AG09309 (cell line): Measurements from ENCODE around the gene GLB1L.
A peak's percentile ranks its signal among the peaks of the same experiment; 100 is the strongest.
"Not testable (repeated sequence)": the region's sequence is repeated elsewhere in the genome, so short reads cannot be mapped to it uniquely, and the experiment has no call there.

Experiments
- DNase-seq: peaks from one replicate; pipeline ENCODE4 v3.0.0-alpha.2; 2010; ENCODE audit warnings: low read depth
- H3K4me3 ChIP-seq: 2 replicates; pipeline ENCODE4 v1.5.1; 2011; ENCODE audit warnings: mild to moderate bottlenecking, low read depth, low read length, moderate library complexity; ENCODE audit not compliant: control insufficient read depth
- TF ChIP-seq, protein P1 (sequence below): IDR thresholded peaks from 2 replicates; pipeline ENCODE4 v1.5.1; 2011; ENCODE audit warnings: mild to moderate bottlenecking, low read depth, low read length, inconsistent platforms; ENCODE audit not compliant: insufficient read depth, control insufficient read depth; ENCODE audit errors: missing control alignments

GLB1L gene

DNA sequence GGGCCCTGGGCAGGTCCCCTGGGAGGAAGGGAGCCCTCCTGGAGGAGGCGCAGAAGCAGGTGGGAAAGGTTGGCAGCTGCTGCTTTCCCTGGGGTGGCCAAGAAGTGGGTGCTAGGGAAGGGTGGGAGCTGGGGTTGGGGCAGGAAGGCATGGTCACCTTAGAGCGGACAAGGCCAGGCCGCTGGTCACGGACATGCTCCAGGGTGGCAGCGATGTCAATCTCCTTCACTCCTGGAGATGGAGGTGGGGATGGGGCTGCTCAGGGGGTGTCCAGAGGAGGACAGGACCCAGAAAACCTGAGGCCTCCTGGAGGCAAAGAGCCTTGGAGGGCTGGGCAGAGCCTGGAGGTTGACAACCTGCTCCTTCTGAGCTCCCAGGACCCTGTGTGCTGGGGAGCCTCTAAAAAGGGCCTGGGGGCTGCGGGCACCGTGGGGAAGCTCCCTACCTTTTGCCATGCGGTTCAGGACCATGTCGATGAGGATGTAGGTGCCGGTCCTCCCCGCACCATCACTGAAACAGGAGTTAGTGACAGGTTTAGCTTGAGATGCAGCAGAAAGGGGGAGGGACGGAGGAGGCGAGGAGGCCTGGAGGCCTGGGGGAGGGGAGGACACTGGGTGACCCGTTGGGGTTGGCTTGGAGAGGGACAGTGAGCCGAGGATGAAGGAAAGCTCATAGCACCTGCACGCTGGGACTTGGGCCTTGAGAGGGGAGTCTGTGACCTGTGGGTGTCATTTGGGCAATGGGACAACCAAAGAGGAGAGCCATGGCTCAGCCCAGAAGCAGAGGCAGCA is 45.3 kb upstream of the GLB1L start:
- DNase-seq, result no peak
- no peak overlapping the region for H3K4me3 ChIP-seq
- TF ChIP-seq, protein P1, sequence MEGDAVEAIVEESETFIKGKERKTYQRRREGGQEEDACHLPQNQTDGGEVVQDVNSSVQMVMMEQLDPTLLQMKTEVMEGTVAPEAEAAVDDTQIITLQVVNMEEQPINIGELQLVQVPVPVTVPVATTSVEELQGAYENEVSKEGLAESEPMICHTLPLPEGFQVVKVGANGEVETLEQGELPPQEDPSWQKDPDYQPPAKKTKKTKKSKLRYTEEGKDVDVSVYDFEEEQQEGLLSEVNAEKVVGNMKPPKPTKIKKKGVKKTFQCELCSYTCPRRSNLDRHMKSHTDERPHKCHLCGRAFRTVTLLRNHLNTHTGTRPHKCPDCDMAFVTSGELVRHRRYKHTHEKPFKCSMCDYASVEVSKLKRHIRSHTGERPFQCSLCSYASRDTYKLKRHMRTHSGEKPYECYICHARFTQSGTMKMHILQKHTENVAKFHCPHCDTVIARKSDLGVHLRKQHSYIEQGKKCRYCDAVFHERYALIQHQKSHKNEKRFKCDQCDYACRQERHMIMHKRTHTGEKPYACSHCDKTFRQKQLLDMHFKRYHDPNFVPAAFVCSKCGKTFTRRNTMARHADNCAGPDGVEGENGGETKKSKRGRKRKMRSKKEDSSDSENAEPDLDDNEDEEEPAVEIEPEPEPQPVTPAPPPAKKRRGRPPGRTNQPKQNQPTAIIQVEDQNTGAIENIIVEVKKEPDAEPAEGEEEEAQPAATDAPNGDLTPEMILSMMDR, result no peak

DNA sequence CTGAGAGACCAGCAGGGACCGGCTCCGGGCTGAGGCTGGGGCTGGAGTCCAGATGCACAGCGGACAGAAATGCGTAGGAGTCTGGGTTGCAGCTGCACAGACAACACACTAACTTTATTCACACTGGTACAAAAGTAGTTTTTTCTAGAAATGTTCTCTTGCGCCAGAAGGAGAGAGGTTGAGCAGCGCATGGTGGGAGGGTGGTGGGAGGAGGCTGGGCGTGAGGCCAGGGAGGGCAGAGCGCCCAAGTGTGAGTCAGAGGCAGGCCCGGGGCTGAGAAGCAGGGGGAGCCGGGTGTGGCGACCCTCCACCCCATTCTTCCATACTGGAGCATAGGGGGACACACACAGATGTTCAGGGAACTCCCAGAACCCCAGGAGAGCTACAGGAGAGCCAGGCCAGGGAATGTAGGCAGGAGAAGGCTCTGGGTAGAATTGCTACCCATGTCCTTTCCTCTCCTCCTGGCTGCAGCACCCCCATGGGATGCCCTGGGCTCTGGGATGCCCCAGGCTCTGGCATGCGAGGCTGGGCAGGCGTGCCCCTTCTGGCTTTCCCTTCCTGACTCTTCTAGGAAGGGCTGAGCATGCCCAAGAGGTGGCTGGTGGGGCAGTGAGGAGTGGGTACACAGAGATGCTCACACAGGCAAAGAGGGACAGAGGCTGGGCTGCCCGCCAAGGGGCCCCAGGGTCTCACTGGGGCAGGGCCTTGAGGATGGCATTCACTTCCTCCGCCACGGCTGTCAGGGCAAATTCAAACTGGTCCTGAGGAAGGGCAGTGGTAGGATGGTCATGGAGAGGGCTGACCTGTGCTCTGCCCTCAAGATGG is 44.5 kb upstream of the GLB1L start:
- DNase-seq, result peak; percentile 76
- TF ChIP-seq, protein P1, result no peak
- no peak overlapping the region for H3K4me3 ChIP-seq

DNA sequence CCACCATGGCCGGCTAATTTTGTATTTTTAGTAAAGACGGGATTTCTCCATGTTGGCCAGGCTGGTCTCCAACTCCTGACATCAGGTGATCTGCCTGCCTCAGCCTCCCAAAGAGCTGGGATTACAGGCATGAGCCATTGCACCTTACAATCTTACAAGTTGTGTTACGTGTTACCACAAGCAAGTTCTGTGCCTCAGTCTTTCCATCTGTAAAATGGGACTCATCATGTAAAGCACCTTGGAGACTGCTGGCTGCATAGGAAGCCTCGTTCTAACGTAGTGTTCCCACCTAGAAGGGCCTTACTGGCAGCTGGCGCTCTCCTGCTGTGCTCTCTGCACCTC is 43.9 kb upstream of the GLB1L start:
- H3K4me3 ChIP-seq, result no peak overlapping the region
- no peak for DNase-seq
- TF ChIP-seq, protein P1, result no peak

DNA sequence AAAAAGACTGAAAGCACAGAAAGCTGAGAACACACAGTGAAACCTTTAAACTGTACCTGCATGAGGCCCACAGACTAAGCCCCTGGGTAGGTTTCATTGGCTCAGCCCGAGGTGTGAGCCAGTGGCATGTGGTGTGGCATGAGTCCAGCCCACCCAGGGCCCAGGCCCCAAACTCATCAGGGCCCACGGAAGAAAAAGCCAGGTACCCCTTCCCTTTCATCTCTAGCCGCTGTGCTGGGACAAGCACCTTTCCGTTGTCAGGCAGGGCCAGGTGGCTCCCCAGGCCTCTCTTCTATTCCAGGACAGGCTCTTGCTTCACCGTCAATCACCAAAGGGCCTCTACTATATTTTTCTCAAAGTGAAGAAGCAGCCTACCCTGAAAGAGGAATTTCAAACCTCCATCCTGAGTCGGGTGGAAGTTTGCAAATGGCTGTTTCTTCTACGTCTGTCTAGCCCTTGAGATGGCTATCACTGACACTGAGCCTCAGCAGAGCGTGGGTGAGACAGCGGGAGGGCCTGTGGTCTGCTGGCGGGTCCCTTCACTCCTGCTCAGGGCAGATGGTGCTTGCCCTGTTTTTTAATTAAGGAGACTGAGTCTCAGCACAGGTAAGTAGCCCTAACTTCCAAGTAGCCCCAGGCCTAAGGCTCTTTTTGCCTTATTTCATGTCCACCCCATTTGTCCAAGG is 42.5 kb upstream of the GLB1L start:
- H3K4me3 ChIP-seq, result no peak overlapping the region
- no peak for DNase-seq
- TF ChIP-seq, protein P1, result no peak

DNA sequence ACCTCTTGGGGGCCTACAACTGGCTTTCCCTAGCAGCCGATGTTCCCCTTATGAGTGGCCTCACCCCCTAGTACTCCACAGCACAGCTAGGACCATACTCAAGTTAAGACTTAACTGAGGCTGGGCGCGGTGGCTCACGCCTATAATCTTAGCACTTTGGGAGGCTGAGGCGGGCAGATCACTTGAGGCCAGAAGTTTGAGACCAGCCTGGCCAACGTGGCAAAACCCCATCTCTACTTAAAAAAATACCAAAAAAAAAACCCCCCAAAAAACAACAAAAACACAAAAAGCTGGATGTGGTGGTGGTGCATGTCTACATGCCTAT is 41.8 kb upstream of the GLB1L start:
- H3K4me3 ChIP-seq, DNase-seq: not testable (repeated sequence)

DNA sequence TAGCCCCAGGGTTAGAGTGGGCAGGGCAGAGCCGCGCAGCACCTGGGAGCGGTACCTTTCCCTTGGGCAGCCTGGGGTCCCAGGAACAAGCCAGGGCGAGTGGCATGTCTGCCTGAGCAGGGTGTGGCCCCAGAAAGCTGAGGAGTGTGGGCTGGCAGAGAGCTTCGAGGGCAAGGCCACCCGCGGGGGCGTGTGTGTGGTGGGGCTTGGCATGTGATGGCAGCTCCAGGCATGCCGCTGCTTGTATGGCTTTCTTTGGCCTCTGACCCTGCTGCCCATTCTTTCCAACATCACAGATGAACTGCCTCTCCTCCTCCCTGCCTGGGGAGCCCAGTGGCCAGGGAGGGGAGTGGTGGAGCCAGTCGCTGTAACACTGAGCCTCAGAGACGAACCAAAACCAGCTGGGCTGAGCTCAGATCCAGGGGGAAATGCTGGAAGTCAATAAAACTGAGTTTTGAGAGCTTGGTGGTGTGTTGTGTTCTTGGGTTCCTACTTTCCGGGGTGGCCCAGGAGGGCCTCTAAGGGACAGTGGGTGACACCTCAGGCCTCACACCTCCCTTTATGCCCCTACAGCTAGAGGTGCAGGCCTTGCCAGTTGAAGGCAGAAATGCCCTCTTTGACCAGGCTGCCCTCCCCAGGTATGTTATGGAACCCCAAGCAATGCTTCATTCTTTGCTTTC is 41.3 kb upstream of the GLB1L start:
- no peak for DNase-seq
- H3K4me3 ChIP-seq, result no peak overlapping the region
- TF ChIP-seq, protein P1, result no peak
